Ovary (tissue), 3 donors: ENCODE measurements around the gene ETNK2.

Source experiments
- CTCF ChIP-seq, 3 donors: fragments of 450-650 bp in 2 of 3; fragments of 200-600 bp in 1 of 3; IDR thresholded peaks; one replicate each; pipeline versions ENCODE4 v1.5.1 to v1.8.0; 2016 to 2022; ENCODE audit warnings: antibody characterized with exemption in 3 of 3, mild to moderate bottlenecking in 1 of 3
- EP300 ChIP-seq: sonication (generic); formaldehyde crosslinking; IDR thresholded peaks from one replicate; pipeline ENCODE4 v1.6.1; 2017; ENCODE audit warnings: antibody characterized with exemption
- donor health status: DM: no; HTN: no; CAD: no.

GRCh38 chr1:204198348-204199340 is 46.8 kb upstream of the ETNK2 start:
- TF ChIP-seq CTCF (IDR thresholded peaks at IDR 0.05) (no peak), EP300 (no peak)
